ENCODE data around the gene KNCN. TPM values are rescaled to one million over a fixed set of nuclear protein-coding genes. Genes with fewer than 3 reads are reported as not detected.

Gene KNCN
- total and polyA plus RNA-seq, 3 experiments from 2014 or later: not detected

DNA sequence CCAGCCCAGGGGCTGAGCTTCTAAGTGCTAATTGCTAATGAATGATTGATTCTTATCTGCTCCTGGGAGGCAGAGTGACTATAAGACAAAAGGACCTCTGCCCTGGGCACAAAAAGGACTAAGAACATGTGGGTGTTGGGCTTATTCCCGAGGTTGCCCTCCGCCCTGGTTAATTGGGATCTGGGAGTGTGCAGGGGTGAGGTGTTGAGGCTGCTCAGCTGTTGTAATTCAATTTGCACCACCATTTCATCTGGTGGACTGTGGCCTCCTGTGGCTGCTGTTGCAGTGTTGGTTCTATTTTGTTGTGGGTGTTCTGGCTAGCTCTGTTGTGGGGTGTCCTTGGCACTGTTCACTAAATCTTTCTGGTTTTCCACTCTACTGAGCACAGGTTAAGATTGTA lies 13.3 kb downstream of the KNCN start:
- H3K27me3 Mint-ChIP-seq: peaks cover 6 to 8% of the 10 kb centered on the region in 2 donors
- DNase-seq: no peak
- Histone ChIP-seq H3K4me3 (ENCODE audit: low read length) (no peak overlapping the region), H3K9me3 (ENCODE audit: low read length) (no peaks in the 10 kb centered on the region), H3K27ac (ENCODE audit: low read depth, low read length) (no peak overlapping the region), H3K4me1 (ENCODE audit: insufficient read depth, low read length) (peaks cover 8% of the 10 kb centered on the region), H3K36me3 (ENCODE audit: insufficient read depth, low read length) (no peaks in the 10 kb centered on the region), H3K27me3 (ENCODE audit: insufficient read depth, low read length, poor library complexity, severe bottlenecking) (no peaks in the 10 kb centered on the region)
- POLR2A ChIA-PET: no interaction called here
- H3K9me3 Mint-ChIP-seq: peaks cover 0 to 2% (median 0%) of the 10 kb centered on the region in 5 donors
- H3K4me1 Mint-ChIP-seq: peaks cover 7 to 16% (median 11%) of the 10 kb centered on the region in 3 donors
- no peak overlapping the region for H3K27ac Mint-ChIP-seq
- CTCF ChIA-PET: interaction anchor here (1.0 to 3.6 kb wide), 3 partner anchors 11 to 187 kb away, joined by 3 to 19 read pairs (median 3); no protein-coding TSS in a partner anchor
- H3K4me3 Mint-ChIP-seq: no peak overlapping the region
- H3K36me3 Mint-ChIP-seq: no peaks in the 10 kb centered on the region

DNA sequence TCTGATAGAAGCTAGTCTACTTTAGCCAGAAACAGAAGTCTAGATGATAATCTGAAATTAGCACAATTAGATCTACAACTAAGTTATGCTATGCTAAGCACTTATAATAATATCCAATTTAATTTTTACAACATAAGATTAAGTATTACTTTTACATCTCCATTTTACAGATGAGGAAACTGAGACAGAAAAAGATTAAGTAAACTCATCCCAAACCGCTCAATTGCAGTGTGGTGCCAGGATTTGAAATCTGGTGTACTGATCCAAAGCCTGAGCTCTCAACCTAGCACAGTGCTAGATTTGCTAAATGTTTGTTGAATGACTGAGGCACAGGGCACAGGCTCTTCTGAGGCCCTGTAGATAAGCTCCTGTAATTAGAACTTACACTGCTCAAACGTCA lies 13.8 kb downstream of the KNCN start:
- no peak for DNase-seq
- Mint-ChIP-seq H3K27me3 (peaks cover 4 to 5% of the 10 kb centered on the region in 2 donors), H3K9me3 (peaks cover 0 to 2% (median 0%) of the 10 kb centered on the region in 5 donors), H3K27ac (no peak overlapping the region), H3K36me3 (no peaks in the 10 kb centered on the region), H3K4me1 (peaks cover 7 to 16% (median 11%) of the 10 kb centered on the region in 3 donors), H3K4me3 (peak overlapping the region in 1 of 7 donors; percentile 28)
- Histone ChIP-seq H3K9me3 (ENCODE audit: low read length) (no peaks in the 10 kb centered on the region), H3K4me1 (ENCODE audit: insufficient read depth, low read length) (peaks cover 9% of the 10 kb centered on the region), H3K36me3 (ENCODE audit: insufficient read depth, low read length) (no peaks in the 10 kb centered on the region), H3K4me3 (ENCODE audit: low read length) (no peak overlapping the region), H3K27ac (ENCODE audit: low read depth, low read length) (no peak overlapping the region), H3K27me3 (ENCODE audit: insufficient read depth, low read length, poor library complexity, severe bottlenecking) (no peaks in the 10 kb centered on the region)
- ChIA-PET CTCF (interaction anchor here (1.0 to 3.6 kb wide), 3 partner anchors 11 to 187 kb away, joined by 3 to 19 read pairs (median 3); no protein-coding TSS in a partner anchor), POLR2A (interaction anchor here (0.7 kb wide), 1 partner anchor 64 kb away, joined by 3 read pairs; no protein-coding TSS in a partner anchor)

- Histone ChIP-seq H3K36me3 (ENCODE audit: insufficient read depth, low read length) (no peaks in the 10 kb centered on the region), H3K27me3 (ENCODE audit: insufficient read depth, low read length, poor library complexity, severe bottlenecking) (no peaks in the 10 kb centered on the region), H3K27ac (ENCODE audit: low read depth, low read length) (no peak overlapping the region), H3K9me3 (ENCODE audit: low read length) (no peaks in the 10 kb centered on the region), H3K4me3 (ENCODE audit: low read length) (no peak overlapping the region), H3K4me1 (ENCODE audit: insufficient read depth, low read length) (peaks cover 11% of the 10 kb centered on the region)
- peak overlapping the region in 2 of 7 donors; percentile 9 to 41 for H3K4me3 Mint-ChIP-seq
- ChIA-PET CTCF (no interaction called here), POLR2A (no interaction called here)
- peaks cover 0 to 2% (median 0%) of the 10 kb centered on the region in 5 donors for H3K9me3 Mint-ChIP-seq
- no peaks in the 10 kb centered on the region for H3K36me3 Mint-ChIP-seq
- peak overlapping the region in 2 of 8 donors; percentile 48 to 51 for H3K27ac Mint-ChIP-seq
- H3K4me1 Mint-ChIP-seq: peaks cover 9 to 16% (median 11%) of the 10 kb centered on the region in 3 donors
- peaks cover 0 to 3% of the 10 kb centered on the region in 2 donors for H3K27me3 Mint-ChIP-seq
- no peak for DNase-seq
These were observed 14.9 kb downstream of the KNCN start for GRCh38 chr1:46536527-46536926.

DNA sequence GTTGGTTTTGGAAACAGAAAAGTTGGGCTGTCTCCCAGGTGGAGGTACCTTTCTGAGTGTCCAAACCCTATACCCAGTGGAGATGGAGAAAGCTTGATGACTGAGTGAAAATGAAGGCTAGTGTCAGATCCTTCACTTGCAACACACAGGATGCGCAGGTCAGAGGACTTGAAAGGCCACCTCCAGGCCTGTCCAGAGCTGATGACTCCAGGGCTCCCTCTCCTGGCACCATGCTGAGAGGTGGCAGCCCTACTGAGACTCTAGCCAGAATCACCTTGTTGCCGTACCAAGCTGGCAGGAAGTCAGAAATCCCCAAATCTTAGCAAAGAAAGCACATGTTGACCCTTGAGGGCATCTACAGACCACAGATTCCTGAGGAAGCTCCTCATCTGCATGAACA lies 16.4 kb downstream of the KNCN start:
- Histone ChIP-seq H3K4me3 (ENCODE audit: low read length) (no peak overlapping the region), H3K9me3 (ENCODE audit: low read length) (no peaks in the 10 kb centered on the region), H3K36me3 (ENCODE audit: insufficient read depth, low read length) (no peaks in the 10 kb centered on the region), H3K27me3 (ENCODE audit: insufficient read depth, low read length, poor library complexity, severe bottlenecking) (no peaks in the 10 kb centered on the region), H3K4me1 (ENCODE audit: insufficient read depth, low read length) (peaks cover 11% of the 10 kb centered on the region), H3K27ac (ENCODE audit: low read depth, low read length) (no peak overlapping the region)
- DNase-seq: no peak
- Mint-ChIP-seq H3K27me3 (peaks cover 0 to 3% of the 10 kb centered on the region in 2 donors), H3K4me1 (peaks cover 9 to 16% (median 11%) of the 10 kb centered on the region in 3 donors), H3K4me3 (peak overlapping the region in 1 of 7 donors; percentile 12), H3K27ac (peak overlapping the region in 3 of 8 donors; percentile 17 to 87 (median 65)), H3K9me3 (peaks cover 0 to 2% (median 0%) of the 10 kb centered on the region in 5 donors), H3K36me3 (no peaks in the 10 kb centered on the region)
- CTCF ChIA-PET: interaction anchor here (0.6 to 3.8 kb wide), 5 partner anchors 13 to 190 kb away, joined by 4 to 17 read pairs (median 4); partner anchors contain the start of gene KNCN
- POLR2A ChIA-PET: no interaction called here

DNA sequence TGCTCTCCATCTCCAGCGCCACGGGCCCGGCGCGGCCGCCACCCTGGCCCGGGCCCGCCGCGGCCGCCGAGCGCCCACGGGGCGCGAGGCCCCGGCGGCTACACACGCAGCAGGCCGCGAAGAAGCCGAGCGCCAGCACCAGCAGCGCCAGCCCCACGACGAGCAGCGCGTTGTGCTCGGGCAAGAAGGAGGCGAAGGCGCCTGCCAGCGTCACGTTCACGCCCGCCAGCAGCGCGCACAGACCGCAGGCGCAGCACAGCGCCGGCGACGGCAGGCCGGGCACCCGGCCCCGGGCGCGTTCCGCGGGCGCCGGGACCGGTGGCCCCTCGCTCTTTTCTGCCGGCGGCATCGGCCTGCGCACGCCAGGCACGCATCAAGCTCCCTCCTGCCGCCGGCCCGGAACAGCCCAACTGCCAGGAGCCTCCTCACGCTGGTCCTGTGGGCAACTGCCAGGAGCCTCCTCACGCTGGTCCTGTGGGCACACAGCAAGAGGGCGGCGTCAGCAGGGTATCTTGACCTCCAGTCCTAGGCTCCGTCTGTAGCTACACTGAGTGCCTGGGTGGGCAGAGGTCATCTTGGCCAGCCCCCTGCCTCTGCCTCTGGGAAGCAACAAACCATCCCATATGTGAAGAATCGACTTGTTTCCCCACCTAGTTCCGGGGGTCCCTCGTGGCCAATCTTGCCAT lies 18.1 kb downstream of the KNCN start:
- Mint-ChIP-seq H3K36me3 (no peaks in the 10 kb centered on the region), H3K4me1 (peaks cover 9 to 16% (median 11%) of the 10 kb centered on the region in 3 donors), H3K4me3 (peak overlapping the region; percentile 76 to 90 (median 88)), H3K9me3 (peaks cover 0 to 2% (median 0%) of the 10 kb centered on the region in 5 donors), H3K27ac (peak overlapping the region; percentile 77 to 98 (median 94)), H3K27me3 (peaks cover 4 to 12% of the 10 kb centered on the region in 2 donors)
- ChIA-PET CTCF (interaction anchor here (1.1 to 3.8 kb wide), 13 partner anchors 10 to 193 kb away, joined by 3 to 17 read pairs (median 4); partner anchors contain the start of gene MKNK1), POLR2A (interaction anchor here (1.0 to 1.6 kb wide), 4 partner anchors 62 to 192 kb away, joined by 3 to 4 read pairs (median 3); partner anchors contain the start of genes MKNK1 and MOB3C)
- H3K36me3 ChIP-seq (ENCODE audit: insufficient read depth, low read length): no peaks in the 10 kb centered on the region
- DNase-seq: peak; percentile 33 to 76 (median 53)
- H3K9me3 ChIP-seq (ENCODE audit: low read length): no peaks in the 10 kb centered on the region
- H3K27me3 ChIP-seq (ENCODE audit: insufficient read depth, low read length, poor library complexity, severe bottlenecking): peaks cover 3% of the 10 kb centered on the region
- peak overlapping the region; percentile 60 for H3K27ac ChIP-seq (ENCODE audit: low read depth, low read length)
- H3K4me3 ChIP-seq (ENCODE audit: low read length): peak overlapping the region; percentile 62
- H3K4me1 ChIP-seq (ENCODE audit: insufficient read depth, low read length): peaks cover 11% of the 10 kb centered on the region

- Histone ChIP-seq H3K4me1 (ENCODE audit: insufficient read depth, low read length) (peaks cover 11% of the 10 kb centered on the region), H3K4me3 (ENCODE audit: low read length) (no peak overlapping the region), H3K9me3 (ENCODE audit: low read length) (no peaks in the 10 kb centered on the region), H3K36me3 (ENCODE audit: insufficient read depth, low read length) (no peaks in the 10 kb centered on the region), H3K27ac (ENCODE audit: low read depth, low read length) (no peak overlapping the region), H3K27me3 (ENCODE audit: insufficient read depth, low read length, poor library complexity, severe bottlenecking) (peaks cover 6% of the 10 kb centered on the region)
- peaks cover 9 to 16% (median 11%) of the 10 kb centered on the region in 3 donors for H3K4me1 Mint-ChIP-seq
- CTCF ChIA-PET: interaction anchor here (0.8 to 3.8 kb wide), 13 partner anchors 9 to 194 kb away, joined by 3 to 17 read pairs (median 4); partner anchors contain the start of gene MKNK1
- peaks cover 0 to 2% (median 0%) of the 10 kb centered on the region in 5 donors for H3K9me3 Mint-ChIP-seq
- peak overlapping the region in 6 of 8 donors; percentile 26 to 95 (median 69) for H3K27ac Mint-ChIP-seq
- POLR2A ChIA-PET: interaction anchor here (1.0 to 1.5 kb wide), 3 partner anchors 62 to 193 kb away, joined by 3 read pairs; partner anchors contain the start of gene MKNK1
- peak; percentile 56 to 78 (median 64) for DNase-seq
- peak overlapping the region in 6 of 7 donors; percentile 47 to 83 (median 60) for H3K4me3 Mint-ChIP-seq
- H3K36me3 Mint-ChIP-seq: no peaks in the 10 kb centered on the region
- H3K27me3 Mint-ChIP-seq: peaks cover 7 to 19% of the 10 kb centered on the region in 2 donors
These were observed 18.8 kb downstream of the KNCN start for GRCh38 chr1:46532498-46533178.

DNA sequence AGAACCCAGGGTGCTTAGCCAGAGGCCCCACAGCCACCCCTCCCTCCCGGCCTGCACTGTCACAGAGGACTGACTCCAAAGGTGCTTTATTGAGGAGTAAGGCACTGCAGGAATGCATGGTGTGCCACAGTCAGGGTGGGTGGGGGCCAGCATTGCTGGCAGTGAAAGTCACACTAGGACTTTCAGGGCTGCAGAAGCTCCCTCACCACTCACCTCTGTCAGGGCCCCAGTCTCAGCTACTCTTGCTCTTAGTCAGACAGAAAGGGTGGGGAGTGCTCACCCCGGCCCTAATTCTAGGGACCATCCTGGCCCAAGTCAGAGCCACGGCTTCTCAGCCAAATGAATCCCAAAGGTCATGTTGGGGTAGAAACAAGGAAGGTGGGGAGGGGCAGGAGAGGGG lies 19.4 kb downstream of the KNCN start:
- POLR2A ChIA-PET: no interaction called here
- H3K27ac Mint-ChIP-seq: peak overlapping the region in 3 of 8 donors; percentile 26 to 70 (median 70)
- Histone ChIP-seq H3K9me3 (ENCODE audit: low read length) (no peaks in the 10 kb centered on the region), H3K27me3 (ENCODE audit: insufficient read depth, low read length, poor library complexity, severe bottlenecking) (peaks cover 6% of the 10 kb centered on the region), H3K4me3 (ENCODE audit: low read length) (no peak overlapping the region), H3K4me1 (ENCODE audit: insufficient read depth, low read length) (peaks cover 11% of the 10 kb centered on the region), H3K27ac (ENCODE audit: low read depth, low read length) (no peak overlapping the region), H3K36me3 (ENCODE audit: insufficient read depth, low read length) (no peaks in the 10 kb centered on the region)
- peaks cover 4 to 24% of the 10 kb centered on the region in 2 donors for H3K27me3 Mint-ChIP-seq
- H3K4me3 Mint-ChIP-seq: peak overlapping the region in 2 of 7 donors; percentile 62 to 83
- peaks cover 9 to 16% (median 11%) of the 10 kb centered on the region in 3 donors for H3K4me1 Mint-ChIP-seq
- peaks cover 0 to 2% (median 0%) of the 10 kb centered on the region in 5 donors for H3K9me3 Mint-ChIP-seq
- DNase-seq: no peak
- H3K36me3 Mint-ChIP-seq: no peaks in the 10 kb centered on the region
- CTCF ChIA-PET: interaction anchor here (0.8 to 3.8 kb wide), 6 partner anchors 15 to 194 kb away, joined by 3 to 17 read pairs (median 4); no protein-coding TSS in a partner anchor

Measured in CD8-positive, alpha-beta memory T cell (primary cell).